Choroid plexus epithelial cell (primary cell): Measurements from ENCODE around the gene SLX4IP.

Experiments used
- DNase-seq: peaks from one replicate; pipeline ENCODE4 v3.0.0-alpha.2; 2010; ENCODE audit warnings: low read depth
- H3K4me3 ChIP-seq: 2 replicates; pipeline ENCODE4 v1.5.1; 2011; ENCODE audit warnings: low read depth, mild to moderate bottlenecking, control low read depth, low read length, moderate library complexity
- CTCF ChIP-seq: conservative IDR thresholded peaks from 2 replicates; pipeline ENCODE4 v1.5.1; 2011; ENCODE audit warnings: low read depth, mild to moderate bottlenecking, control low read depth, inconsistent platforms, low read length, moderate library complexity

SLX4IP gene

GRCh38 chr20:10573951-10574339 lies 138.8 kb downstream of the SLX4IP start:
- no peak for DNase-seq
- H3K4me3 ChIP-seq, result no peak overlapping the region
- TF ChIP-seq CTCF, result no peak

DNA sequence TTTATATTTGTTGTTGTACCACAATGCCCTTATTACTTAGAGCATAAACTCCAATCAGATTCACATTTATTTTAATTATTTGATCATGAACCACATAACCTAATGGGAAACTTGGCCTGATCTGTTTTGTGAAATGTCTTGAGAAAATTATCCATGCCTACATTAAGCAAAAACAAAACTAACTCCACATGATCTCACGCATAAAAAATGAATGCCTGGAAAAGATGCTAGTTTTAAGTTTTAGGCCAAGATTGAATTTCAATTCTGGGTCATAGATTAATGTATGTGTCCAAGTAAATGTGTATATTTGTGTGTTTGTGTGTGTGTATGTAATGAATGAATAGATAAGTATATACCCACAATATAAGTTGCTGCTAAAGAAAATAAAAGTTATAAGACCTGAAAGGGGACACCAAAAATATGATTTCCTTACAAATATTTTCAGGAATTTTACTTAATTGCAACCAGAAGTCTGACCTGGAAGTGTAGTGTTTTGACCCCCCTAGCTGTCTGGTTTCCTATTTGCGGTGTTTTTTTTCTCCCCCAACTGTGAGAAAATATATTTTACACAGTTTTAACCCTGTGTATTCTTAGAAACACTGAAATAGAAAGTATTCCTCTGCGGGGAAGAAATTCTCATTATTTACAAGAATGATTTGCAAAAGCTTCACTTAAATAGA lies 141.4 kb downstream of the SLX4IP start:
- no peak overlapping the region for H3K4me3 ChIP-seq
- no peak for DNase-seq
- no peak for TF ChIP-seq CTCF

DNA sequence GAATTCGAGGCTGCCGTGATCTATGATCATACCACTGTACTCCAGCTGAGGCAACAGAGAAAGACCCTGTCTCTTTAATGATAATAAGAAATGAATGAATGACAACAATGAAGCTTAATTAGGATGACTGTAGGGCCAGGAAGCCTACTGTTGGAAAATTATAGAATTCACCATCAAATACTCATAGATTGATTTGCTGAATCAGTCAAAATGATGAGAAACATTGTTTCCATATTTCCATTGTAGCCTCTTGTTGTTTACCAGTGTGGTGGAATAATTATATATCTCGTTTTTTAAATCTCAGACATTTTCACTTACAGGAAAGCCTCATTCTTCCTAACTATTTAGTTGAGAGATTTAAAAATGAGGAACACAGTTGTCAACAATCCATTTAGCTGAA lies 142.5 kb downstream of the SLX4IP start:
- DNase-seq, result no peak
- no peak for TF ChIP-seq CTCF
- no peak overlapping the region for H3K4me3 ChIP-seq

DNA sequence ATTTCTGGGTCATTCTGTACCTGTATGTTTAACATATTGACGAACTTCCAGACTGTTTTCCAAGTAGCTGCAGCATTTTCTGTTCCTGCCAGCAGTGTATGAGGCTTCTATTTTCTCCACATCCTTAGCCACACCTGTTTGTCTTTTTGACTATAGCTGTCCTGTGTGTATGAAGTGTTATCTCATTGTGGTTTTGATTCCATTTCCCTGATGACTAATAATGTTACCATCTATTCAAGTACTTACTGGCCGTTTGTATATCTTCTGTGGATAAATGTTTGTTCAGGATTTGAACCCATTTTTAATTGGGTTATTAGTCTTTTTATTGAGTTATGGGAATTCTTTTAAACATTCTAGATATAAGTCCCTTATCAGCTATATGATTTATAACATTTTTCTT lies 143.5 kb downstream of the SLX4IP start:
- TF ChIP-seq CTCF, result no peak
- H3K4me3 ChIP-seq, result no peak overlapping the region
- peak; percentile 82 for DNase-seq

DNA sequence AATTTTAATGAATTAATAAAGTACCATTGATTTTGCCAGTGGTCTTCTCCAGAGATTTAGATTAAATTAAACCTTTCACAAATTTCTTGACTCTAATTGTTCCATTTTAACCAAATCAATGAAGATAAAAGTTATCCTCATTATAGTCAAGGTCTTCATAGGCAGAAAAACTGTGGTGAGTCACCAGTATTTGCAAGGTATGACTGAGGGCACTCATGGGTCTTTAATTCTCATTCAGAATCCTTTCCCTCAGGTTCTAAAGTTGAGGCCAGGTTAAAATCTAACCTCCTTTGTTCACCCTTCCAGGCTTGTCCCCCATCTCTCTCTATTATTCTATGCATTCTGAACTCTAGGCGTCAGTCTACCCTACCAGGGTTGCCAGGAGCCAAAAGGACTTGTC lies 144.8 kb downstream of the SLX4IP start:
- DNase-seq, result no peak

DNA sequence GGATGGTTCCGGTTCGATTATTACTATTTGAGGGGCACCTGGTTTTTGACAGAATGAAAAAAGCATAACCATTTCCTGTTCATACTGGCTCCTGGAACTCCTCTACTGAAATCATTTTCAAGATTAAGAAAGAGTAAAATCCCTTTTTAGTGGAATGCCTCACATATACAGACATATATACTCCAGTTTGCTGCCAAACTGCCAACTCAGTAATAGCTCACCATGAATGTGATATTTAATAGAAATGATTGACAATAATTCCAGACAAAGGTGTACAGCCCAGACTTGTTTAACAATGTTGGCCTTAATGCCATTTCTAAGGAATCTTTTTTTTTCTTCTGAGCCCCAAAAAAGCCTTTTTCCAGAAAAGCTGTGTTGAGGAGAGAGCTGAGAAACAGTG lies 145.6 kb downstream of the SLX4IP start:
- H3K4me3 ChIP-seq, result no peak overlapping the region
- no peak for DNase-seq
- no peak for TF ChIP-seq CTCF

More for the DNA sequence above, 144.8 kb downstream of the SLX4IP start:
- no peak for TF ChIP-seq CTCF
- no peak overlapping the region for H3K4me3 ChIP-seq

DNA sequence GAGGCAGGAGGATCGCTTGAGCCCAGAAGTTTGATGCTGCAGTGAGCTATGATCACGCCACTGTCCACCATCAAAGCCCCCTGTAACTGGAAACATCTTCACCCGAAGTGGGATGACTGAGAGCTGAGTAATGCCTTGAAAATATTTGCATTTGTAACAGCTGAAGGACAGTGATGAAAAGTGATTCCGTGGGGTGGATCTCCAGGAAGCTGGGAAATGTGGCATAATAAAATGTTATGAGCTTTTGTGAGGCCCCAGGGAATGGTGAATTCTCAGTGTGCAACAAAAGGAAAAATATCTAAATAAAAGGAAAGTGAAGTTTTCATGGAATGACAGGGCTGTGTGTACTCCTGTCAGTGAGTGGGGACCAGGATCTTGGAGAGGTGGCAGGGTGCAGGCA lies 146.7 kb downstream of the SLX4IP start:
- peak; percentile 77 for DNase-seq
- no peak overlapping the region for H3K4me3 ChIP-seq
- no peak for TF ChIP-seq CTCF
